ENCODE measurements around the gene SARS1. TPM values are rescaled to one million over a fixed set of nuclear protein-coding genes. Genes with fewer than 3 reads are reported as not detected.
A peak's percentile ranks its signal among the peaks of the same experiment; 100 is the strongest.

The SARS1 gene, protein sequence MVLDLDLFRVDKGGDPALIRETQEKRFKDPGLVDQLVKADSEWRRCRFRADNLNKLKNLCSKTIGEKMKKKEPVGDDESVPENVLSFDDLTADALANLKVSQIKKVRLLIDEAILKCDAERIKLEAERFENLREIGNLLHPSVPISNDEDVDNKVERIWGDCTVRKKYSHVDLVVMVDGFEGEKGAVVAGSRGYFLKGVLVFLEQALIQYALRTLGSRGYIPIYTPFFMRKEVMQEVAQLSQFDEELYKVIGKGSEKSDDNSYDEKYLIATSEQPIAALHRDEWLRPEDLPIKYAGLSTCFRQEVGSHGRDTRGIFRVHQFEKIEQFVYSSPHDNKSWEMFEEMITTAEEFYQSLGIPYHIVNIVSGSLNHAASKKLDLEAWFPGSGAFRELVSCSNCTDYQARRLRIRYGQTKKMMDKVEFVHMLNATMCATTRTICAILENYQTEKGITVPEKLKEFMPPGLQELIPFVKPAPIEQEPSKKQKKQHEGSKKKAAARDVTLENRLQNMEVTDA
- total RNA-seq (2021; fragmentation: NEBNext Ultra II Directional; extraction: Animal tissue kit (Norgen Biotek cat#: 25700)) = 136 and 146 TPM in 2 replicates
- 83.1 and 97.1 TPM in 2 replicates for polyA plus RNA-seq (2011; rRNA removed)
- 145 TPM for polyA plus RNA-seq (2011; cell fraction: cytosol; rRNA removed)
- polyA plus RNA-seq (2011; cell fraction: nucleus; rRNA removed) = 134 TPM
- polyA plus RNA-seq (2012, experiment 1 of 2) = 150 to 162 TPM (median 155 TPM) in 4 replicates
- polyA plus RNA-seq (2012, experiment 2 of 2) = 71.7 TPM
- 89.1 TPM for polyA plus RNA-seq (2013, experiment 1 of 2)
- polyA plus RNA-seq (2013, experiment 2 of 2) = 87.4 TPM
- 87.1 and 97.9 TPM in 2 replicates for polyA minus RNA-seq (2011; rRNA and poly(A)+ RNA removed)
- 50.2 TPM for polyA minus RNA-seq (2011; cell fraction: cytosol; rRNA and poly(A)+ RNA removed)
- polyA minus RNA-seq (2011; cell fraction: nucleus; rRNA and poly(A)+ RNA removed) = 67.5 TPM
- long read RNA-seq, experiment 1, transcript SARS-201 (11 exons, 1,852 nt) = major isoform, 37 of 104 reads
- long read RNA-seq, experiment 1, partial matches to known transcripts = 56 of 104 reads
- long read RNA-seq, experiment 1, other reads (novel, unspliced or antisense) = 5 of 104 reads
- long read RNA-seq, experiment 2, transcript SARS-201 (11 exons, 1,852 nt) = major isoform, 251 of 416 reads
- long read RNA-seq, experiment 2, partial matches to known transcripts = 150 of 416 reads
- long read RNA-seq, experiment 2, other reads (novel, unspliced or antisense) = 10 of 416 reads

- Histone ChIP-seq H3K4ac (replicated peaks; ENCODE audit: insufficient read length, low read depth, low read length) (peak within 1 kb of the TSS; percentile 71), H3K23ac (ENCODE audit: insufficient read length) (no peak within 1 kb of the TSS), H2BK120ac (replicated peaks; ENCODE audit: low read depth, low read length) (no peak within 1 kb of the TSS), H2BK15ac (ENCODE audit: low read length) (peak within 1 kb of the TSS; percentile 67; the same call in 1 of the 2 replicates), H3K27me3 (replicated peaks in 1 of 4; ENCODE audit: control insufficient read depth in 3 of 4, extremely low read depth in 1 of 4, insufficient read depth in 3 of 4, low read length in 3 of 4) (no peaks in the 10 kb centered on the region), H3K4me3 (ENCODE audit: extremely low read depth in 1 of 4, insufficient read depth in 2 of 4, low read depth in 3 of 4, low read length in 4 of 4) (peak within 1 kb of the TSS; percentile 88 to 99 (median 96)), H4K5ac (ENCODE audit: insufficient read length, low read depth, low read length) (peak within 1 kb of the TSS; percentile 82), H3K4me1 (replicated peaks in 1 of 4; ENCODE audit: control insufficient read depth in 3 of 4, insufficient read depth in 4 of 4, low read length in 3 of 4) (peaks cover 0 to 5% (median 2%) of the 10 kb centered on the region in 4 experiments; a peak in 2 of 7 replicates), H3K27ac (ENCODE audit: low read depth, low read length) (peak within 1 kb of the TSS; percentile 78), H2BK12ac (ENCODE audit: low read depth, low read length) (peak within 1 kb of the TSS; percentile 44; the same call in 1 of the 2 replicates), H3K56ac (replicated peaks; ENCODE audit: insufficient read length, low read depth, low read length) (peak within 1 kb of the TSS; percentile 27), H3K79me1 (ENCODE audit: low read depth, low read length) (peaks cover 7% of the 10 kb centered on the region), H3K79me2 (ENCODE audit: control insufficient read depth in 1 of 2, insufficient read depth in 2 of 2, low read length in 2 of 2) (peaks cover 17 to 47% of the 10 kb centered on the region in 2 experiments), H3K36me3 (ENCODE audit: control insufficient read depth in 2 of 4, insufficient read depth in 4 of 4, low read length in 3 of 4) (peaks cover 0 to 5% (median 0%) of the 10 kb centered on the region in 4 experiments; a peak in 1 of 8 replicates), H2AFZ (ENCODE audit: low read length) (peak within 1 kb of the TSS; percentile 93), H2BK20ac (ENCODE audit: low read length) (no peak within 1 kb of the TSS), H3K4me2 (ENCODE audit: insufficient read depth in 1 of 2, low read depth in 2 of 2, low read length in 2 of 2) (peak within 1 kb of the TSS; percentile 75 to 84), H2BK5ac (ENCODE audit: low read depth, low read length) (peak within 1 kb of the TSS; percentile 93), H4K20me1 (replicated peaks in 1 of 2; ENCODE audit: control insufficient read depth in 1 of 2, insufficient read depth in 2 of 2, low read length in 2 of 2) (peaks cover 0 to 4% of the 10 kb centered on the region in 2 experiments), H3K23me2 (ENCODE audit: low read depth, low read length) (peaks cover 11% of the 10 kb centered on the region), H3K18ac (ENCODE audit: extremely low read depth, low read length) (peak within 1 kb of the TSS; percentile 97), H4K8ac (ENCODE audit: extremely low read depth, insufficient read depth, low read length) (peak within 1 kb of the TSS; percentile 91; the same call in 1 of the 2 replicates), H2AK5ac (ENCODE audit: low read depth, low read length) (no peak within 1 kb of the TSS), H4K91ac (replicated peaks; ENCODE audit: insufficient read length, low read length) (peak within 1 kb of the TSS; percentile 34), H3K9me3 (ENCODE audit: insufficient read depth in 2 of 2, low read depth in 1 of 2, low read length in 1 of 2) (no peaks in the 10 kb centered on the region), H3K14ac (ENCODE audit: insufficient read length) (no peak within 1 kb of the TSS), H3K9ac (replicated peaks in 1 of 4; ENCODE audit: extremely low read depth in 1 of 4, low read depth in 3 of 4, low read length in 3 of 4) (peak within 1 kb of the TSS; percentile 80 to 94 (median 88))
- POLR2A ChIA-PET (ENCODE audit: partially characterized antibody) = interaction anchor here (0.8 to 4.6 kb wide), 20 partner anchors 10 to 124 kb away, joined by 3 to 45 read pairs (median 6); partner anchors contain the start of genes CELSR2, ELAPOR1, PSRC1 and TMEM167B
- FAIRE-seq = no peak
- DNase-seq (ENCODE audit: low read depth in 1 of 2, low spot score in 2 of 2) = peak in 1 of 2 experiments; percentile 91
- CTCF ChIA-PET (ENCODE audit: partially characterized antibody) = interaction anchor here (0.7 to 32.0 kb wide), 9 partner anchors 11 to 114 kb away, joined by 3 to 651 read pairs (median 5); partner anchors contain the start of gene CELSR2
- WGBS, 2 experiments (ENCODE audit: extremely low coverage in 1 of 2, insufficient coverage in 1 of 2, insufficient read length in 1 of 2, insufficient replicate concordance in 2 of 2, low coverage in 1 of 2, low lambda C conversion rate in 2 of 2, missing lambda C conversion rate in 1 of 2) = 1% methylated on average over 61 of the region's 64 CpGs; no CpG with 5 or more reads in 1 of the 2 experiments
- TF ChIP-seq BRCA1 (IDR thresholded peaks at IDR 0.05; ENCODE audit: low read depth, low read length) (no peak), SP1 (IDR thresholded peaks at IDR 0.05; ENCODE audit: low read depth, low read length) (no peak), KDM4A (IDR thresholded peaks at IDR 0.05; ENCODE audit: low read depth, low read length, severe bottlenecking) (peak; percentile 36), EZH2 (IDR thresholded peaks at IDR 0.05; ENCODE audit: low read depth, low read length, severe bottlenecking) (no peak)
Observed at GRCh38 chr1:109213824-109214693, at the start of gene SARS1. Gene SARS1 (plus strand): TSS chr1:109213918. CDS start chr1:109213993, 75 bp downstream.
